Esophagus squamous epithelium (tissue), 4 donors: ENCODE results near the gene ROR1.

Experiments
- POLR2A ChIP-seq, 4 donors: fragments of 450-650 bp; IDR thresholded peaks; one replicate each; pipeline ENCODE4 v1.6.1; 2017; ENCODE audit warnings: antibody characterized with exemption in 4 of 4, mild to moderate bottlenecking in 4 of 4, moderate library complexity in 3 of 4
- TF ChIP-seq, protein P1 (sequence below), 6 experiments: fragments of 450-650 bp in 4 of 6; fragments of 200-600 bp in 2 of 6; sonication (generic) in 2 of 6; IDR thresholded peaks; one replicate each; pipeline ENCODE4 v1.5.1; 2016 to 2019; ENCODE audit warnings: antibody characterized with exemption in 6 of 6, mild to moderate bottlenecking in 4 of 6, moderate library complexity in 4 of 6

DNA sequence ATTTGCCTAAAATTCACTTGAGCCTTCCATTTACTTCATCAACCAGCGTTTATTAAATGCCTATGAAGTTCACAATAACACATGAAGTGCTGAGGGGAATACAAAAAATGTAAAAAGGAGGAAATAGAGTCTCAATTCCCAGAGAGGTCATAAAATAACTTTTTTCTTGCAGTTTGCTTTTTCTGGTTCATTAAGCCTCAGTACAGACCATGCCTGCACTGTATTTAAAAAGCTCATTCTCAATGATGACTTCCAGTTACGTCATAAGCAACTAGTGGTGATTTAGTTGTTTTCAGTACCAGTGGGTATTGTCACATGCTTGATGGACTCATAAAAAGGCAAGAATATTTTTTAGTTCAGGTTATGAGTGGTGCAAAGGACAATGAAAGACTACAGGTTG lies 269.5 kb downstream of the ROR1 start:
- TF ChIP-seq, protein P1, sequence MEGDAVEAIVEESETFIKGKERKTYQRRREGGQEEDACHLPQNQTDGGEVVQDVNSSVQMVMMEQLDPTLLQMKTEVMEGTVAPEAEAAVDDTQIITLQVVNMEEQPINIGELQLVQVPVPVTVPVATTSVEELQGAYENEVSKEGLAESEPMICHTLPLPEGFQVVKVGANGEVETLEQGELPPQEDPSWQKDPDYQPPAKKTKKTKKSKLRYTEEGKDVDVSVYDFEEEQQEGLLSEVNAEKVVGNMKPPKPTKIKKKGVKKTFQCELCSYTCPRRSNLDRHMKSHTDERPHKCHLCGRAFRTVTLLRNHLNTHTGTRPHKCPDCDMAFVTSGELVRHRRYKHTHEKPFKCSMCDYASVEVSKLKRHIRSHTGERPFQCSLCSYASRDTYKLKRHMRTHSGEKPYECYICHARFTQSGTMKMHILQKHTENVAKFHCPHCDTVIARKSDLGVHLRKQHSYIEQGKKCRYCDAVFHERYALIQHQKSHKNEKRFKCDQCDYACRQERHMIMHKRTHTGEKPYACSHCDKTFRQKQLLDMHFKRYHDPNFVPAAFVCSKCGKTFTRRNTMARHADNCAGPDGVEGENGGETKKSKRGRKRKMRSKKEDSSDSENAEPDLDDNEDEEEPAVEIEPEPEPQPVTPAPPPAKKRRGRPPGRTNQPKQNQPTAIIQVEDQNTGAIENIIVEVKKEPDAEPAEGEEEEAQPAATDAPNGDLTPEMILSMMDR (IDR thresholded peaks at IDR 0.05), result no peak
- no peak for TF ChIP-seq POLR2A (IDR thresholded peaks at IDR 0.05)
